Raji (cell line): ENCODE results near the gene FMN2.

ENCODE experiments used
- POLR2A ChIP-seq: IDR thresholded peaks from 2 replicates; pipeline ENCODE4 v1.6.1; 2011; ENCODE audit warnings: low read depth, low read length, control low read depth; ENCODE audit not compliant: insufficient read depth

FMN2 gene

DNA sequence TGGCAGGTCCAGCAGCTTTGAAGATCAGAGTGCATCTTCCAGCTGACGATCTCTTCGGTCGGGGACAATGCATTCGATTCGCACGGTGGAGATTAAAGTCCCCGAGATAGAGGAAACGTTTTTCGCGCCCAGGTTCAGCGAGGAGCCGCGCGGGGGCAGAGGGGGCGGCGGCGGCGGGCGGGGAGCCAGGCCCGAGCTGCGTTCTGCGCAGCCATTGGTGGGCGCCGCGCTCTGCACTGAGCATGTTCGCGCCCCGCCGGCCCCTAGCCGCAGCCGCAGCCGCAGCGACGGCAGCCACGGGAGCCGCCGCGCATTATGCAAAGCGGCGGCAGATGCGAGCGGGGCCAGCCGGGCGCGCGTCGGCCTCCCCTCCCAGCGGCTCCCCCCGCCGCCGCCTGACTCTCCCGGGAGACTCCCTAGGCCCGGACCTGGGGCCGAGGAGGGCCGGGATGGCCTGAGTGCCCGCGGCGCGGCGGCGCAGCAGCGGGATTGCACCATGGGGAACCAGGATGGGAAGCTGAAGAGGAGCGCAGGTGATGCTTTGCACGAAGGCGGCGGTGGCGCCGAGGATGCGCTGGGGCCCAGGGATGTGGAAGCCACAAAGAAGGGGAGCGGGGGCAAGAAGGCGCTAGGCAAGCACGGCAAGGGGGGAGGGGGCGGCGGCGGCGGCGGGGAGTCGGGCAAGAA lies at the start of gene FMN2:
FMN2 (plus strand) TSS at position 270 of the 687 bp plus-strand sequence; CDS start at position 497, 227 bp downstream.
- TF ChIP-seq POLR2A: no peak

DNA sequence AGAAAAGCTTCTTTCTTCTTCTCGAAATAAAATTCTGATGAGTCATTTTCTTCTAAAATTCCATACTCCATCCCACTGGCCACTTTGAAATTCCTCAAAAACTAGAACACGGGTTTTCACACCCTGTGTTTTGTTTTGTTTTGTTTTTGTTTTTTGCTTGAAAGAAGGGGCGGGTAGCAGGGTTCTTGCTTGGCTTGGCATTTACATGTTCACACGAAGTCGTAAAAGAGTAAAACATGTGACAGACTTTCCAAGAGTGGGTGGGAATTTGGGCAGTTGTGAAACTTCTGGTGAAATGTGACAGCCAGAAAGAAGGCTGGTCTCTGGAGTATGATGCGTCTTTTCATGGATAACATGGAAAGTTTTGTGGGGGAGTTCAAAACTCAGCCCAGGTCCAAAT lies 47.1 kb upstream of the FMN2 start:
- no peak for TF ChIP-seq POLR2A

DNA sequence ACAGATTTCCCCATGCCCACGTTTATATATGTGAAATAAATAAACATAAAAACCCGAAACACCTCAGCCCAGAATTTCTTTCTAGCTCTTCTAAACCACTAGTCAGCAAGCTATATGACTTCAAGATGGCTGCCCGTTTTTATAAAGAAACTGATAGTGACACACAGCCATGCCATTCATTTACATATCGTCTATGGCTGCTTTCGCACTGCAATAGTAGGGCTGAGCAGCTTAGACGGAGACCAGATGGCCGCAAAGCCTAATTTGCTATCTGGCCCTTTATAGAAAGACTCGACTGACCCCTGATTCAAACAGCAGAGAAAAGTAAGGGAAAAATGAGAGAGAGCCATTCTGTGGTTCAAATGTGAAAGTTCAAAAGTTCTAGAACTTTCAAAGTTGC lies 45.7 kb upstream of the FMN2 start:
- no peak for TF ChIP-seq POLR2A

DNA sequence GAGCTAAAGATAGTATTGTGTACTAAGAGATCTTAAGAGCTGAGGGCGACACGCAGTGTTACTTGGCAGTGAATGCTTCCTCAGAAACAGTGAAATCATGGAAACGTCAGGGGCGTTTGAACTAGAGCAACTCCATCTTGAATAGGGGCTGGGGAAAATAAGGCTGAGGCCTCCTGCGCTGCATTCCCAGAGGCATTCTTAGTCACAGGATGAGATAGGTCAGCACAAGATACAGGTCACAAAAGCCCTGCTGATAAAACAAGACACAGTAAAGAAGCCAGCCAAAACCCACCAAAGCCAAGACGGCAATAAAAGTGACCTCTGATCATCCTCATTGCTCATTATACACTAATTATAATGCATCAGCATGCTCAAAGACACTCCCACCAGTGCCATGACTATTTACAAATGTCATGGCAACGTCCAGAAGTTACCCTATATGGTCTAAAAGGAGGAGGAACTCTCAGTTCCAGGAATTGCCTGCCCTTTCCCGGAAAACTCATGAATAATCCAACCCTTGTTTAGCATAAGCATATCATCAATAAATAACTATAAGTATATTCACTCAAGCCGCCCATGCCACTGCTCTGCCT lies 37.5 kb upstream of the FMN2 start:
- TF ChIP-seq POLR2A: no peak

DNA sequence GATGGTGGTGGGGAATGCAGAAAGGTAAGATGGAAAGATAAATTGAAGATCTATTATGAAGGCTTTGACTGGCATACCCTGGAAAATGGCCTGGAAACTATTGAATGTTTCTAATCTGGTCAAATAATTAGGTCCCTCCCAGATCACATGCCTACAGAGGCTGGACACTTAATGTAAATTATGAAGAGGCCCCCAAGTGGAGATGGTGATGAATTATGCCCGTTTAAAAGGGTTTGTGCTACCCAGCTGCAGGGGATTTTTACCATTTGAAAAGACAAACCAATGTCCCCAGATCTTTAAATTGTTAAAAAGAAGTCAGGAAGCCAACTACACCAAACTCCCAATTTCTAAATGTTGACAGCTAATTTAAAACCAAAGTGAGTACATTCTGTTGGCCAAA lies 35.7 kb upstream of the FMN2 start:
- no peak for TF ChIP-seq POLR2A

DNA sequence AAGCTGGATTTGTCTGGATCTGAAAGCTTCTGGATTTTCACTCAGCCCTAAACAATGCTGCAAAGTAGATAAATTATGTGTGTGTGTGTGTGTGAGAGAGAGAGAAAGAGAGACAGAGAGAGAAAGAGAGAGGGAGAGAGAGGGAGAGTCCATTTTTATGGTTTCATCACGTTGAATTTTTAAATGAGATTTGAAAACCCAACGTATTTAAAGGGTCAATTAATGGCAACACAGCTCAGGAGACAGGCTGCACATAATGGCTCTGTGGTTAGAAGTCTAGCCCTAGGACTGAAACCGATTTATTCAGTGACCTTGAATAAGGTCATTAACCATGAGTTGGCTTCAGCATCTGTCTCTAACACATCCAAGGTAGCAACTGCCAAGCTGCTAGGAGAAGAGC lies 35.3 kb upstream of the FMN2 start:
- TF ChIP-seq POLR2A: no peak

DNA sequence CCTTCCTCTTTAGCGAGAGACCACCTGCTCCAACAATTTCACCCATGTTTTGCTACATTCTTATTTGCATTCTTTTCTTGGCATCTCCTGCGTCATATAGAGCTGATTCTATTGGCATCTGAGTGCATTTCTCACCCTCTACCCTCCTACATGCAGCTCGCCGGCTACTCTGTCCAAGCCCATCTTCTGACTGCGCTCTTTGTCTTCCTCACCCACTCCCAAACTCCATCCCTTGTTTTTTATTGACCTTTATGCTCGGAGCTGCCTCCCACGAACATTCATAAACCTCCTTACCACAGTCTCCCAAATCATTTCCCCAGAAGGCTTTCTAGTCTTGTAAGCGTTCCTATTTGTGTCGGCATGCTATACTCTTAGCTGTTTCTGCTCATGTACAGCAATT lies 33.6 kb upstream of the FMN2 start:
- TF ChIP-seq POLR2A: no peak

DNA sequence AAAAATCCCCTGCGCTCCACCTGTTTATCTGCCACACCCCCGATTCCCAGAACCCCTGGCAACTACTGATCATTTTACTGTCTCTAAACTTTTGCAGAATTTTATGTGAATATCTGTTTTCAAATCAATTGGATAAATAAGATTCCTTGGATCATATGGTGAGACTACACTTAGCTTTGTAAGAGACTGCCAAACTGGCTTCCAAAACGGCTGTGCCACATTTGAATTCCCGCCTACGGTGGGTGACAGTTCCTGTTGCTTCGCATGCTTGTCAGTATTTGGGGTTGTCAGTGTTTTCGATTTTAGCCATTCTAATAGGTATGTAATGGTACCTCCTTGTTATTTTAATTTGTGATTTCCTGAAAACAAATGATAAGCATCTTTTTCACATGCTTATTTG lies 22.7 kb upstream of the FMN2 start:
- no peak for TF ChIP-seq POLR2A

DNA sequence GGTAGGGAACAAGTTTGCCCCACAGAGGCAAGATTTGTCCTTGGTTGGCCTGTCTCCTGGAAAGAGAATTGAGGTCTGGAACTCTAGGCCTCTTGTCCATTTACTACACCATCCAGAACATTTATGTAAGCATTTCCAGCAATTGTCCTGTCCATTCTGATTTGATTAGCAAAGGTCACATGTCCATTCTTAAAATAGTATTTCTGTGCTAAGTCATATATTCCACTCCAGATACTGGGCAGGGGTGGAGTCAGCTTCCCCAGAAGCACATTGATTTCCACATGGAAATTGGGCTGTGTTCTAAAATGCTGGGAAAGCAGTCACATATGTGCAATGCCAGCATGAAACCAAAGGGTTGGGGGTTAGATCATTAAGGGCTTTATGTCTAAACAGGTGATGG lies 21.5 kb upstream of the FMN2 start:
- no peak for TF ChIP-seq POLR2A

DNA sequence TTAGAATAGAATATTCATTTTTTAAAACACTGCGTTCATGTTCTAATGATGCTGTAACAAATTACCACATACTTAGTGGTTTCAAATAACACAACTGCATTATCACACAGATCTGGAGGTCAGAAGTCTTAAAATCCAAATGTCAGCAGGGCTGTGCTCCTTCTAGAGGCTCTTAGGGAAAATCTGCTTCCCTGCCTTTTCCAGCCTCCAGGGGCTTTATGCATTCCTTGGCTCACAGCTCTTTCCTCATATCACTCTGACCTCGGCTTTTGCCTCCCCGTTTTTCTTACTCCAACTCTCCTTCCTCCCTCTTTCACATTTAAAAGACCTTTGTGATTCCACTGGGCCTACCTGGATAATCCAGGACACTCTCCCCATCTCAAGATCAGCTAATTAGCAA lies 18.6 kb upstream of the FMN2 start:
- TF ChIP-seq POLR2A: no peak

DNA sequence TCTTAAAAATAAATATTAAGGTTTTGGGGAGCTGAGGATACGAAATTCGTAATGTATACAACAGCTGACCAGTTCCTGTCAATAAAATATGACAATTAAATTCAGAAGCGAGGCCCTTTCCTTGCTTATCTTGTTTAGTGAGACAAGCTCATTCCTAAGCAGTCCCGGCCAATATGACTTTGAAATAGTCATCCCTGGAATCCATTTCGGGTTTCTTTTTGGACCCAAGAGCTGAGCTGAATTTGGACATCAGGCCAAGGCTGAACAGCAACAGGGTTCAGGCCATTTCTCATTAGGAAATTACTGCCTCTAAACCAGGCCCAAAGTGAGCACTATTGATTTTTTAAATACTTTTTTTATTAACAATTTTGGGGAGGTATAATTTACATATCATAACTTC lies 17.3 kb upstream of the FMN2 start:
- TF ChIP-seq POLR2A: no peak

DNA sequence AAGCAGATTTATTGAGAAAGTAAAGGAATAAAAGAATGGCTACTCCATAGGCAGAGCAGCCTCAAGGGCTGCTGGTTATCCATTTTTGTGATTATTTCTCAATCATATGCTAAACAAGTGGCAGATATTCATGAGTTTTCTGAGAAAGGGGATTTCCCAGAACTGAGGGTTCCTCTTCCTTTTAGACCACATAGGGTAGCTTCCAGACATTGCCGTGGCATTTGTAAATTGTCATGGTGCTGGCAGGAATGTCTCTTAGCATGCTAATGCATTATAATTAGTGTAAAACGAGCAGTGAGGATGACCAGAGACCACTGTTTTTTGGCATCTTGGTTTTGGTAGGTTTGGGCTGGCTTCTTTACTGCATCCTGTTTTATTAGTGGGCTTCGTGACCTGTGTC lies 16.8 kb upstream of the FMN2 start:
- no peak for TF ChIP-seq POLR2A

DNA sequence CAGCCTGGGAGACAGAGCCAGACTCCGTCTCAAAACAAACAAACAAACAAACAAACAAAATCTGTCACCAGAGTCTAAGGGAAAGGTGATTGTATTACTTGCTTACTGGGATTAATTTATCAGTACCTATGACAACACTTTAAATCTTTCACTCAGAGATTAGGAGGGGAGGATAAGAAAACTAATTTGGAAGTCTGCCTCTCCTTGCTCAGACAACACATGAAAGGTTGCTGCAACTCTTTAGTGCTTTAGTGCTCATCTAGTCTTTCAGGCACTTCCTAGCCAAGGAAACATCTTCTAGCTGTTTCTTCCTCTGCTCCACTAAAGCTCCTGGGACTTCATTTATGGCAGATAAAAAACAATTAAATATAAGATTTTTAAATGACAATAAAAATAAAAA lies 7.3 kb upstream of the FMN2 start:
- no peak for TF ChIP-seq POLR2A

DNA sequence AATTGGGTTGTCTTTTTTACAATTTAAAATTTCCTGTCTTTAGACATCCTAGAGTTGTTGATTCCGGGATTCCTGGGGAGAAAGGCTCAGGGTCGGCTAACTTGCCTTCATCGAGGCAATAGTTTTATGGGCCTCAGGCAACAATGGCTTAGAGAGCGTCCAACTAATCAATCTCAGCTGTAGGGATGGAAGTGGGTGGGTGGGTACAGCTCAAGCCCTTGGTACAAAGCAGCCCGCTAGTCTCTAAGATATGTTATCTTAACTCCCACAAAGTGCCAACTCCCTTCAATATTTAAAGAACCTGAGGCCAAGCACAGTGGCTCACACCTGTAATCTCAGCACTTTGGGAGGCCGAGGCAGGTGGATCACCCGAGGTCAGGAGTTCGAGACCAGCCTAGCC lies 6.9 kb upstream of the FMN2 start:
- no peak for TF ChIP-seq POLR2A

DNA sequence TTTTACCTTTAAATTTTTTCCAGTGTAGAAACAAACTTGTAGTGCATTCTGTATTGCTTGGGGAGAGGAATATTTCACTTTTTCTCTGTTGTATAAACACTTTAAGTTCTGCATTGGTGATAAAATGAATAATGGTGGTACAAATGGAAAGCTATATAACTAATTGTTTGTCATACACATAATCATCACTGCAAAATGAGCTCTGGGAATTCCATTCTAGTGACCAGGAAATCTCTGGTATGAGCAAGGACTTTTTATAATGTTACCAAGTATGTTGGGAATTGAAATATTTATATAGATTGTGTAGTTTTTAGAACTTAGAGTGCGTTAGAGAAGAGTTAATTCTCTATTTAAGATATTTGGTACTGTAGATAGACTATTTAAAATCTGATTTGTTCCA lies 5.0 kb upstream of the FMN2 start:
- TF ChIP-seq POLR2A: no peak

DNA sequence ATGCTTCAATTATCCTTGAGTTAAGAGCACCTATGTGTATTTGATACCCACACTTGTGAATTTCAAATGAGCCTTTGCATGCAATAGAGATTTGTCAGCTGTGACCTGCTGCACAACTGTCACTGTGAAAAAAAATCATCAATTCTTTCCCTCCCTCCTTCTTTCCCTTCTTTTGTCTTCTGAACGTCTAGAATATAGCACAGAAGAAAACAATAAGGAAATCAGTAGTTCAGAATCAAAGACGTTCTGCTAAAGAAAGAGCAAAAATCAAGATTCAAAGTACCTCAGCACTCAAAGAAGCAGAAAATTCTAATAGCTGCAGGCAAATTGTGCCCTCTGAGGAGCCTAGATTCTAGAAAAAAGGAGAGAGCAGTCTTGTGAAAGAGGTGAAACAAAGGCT lies 1.7 kb upstream of the FMN2 start:
- no peak for TF ChIP-seq POLR2A

DNA sequence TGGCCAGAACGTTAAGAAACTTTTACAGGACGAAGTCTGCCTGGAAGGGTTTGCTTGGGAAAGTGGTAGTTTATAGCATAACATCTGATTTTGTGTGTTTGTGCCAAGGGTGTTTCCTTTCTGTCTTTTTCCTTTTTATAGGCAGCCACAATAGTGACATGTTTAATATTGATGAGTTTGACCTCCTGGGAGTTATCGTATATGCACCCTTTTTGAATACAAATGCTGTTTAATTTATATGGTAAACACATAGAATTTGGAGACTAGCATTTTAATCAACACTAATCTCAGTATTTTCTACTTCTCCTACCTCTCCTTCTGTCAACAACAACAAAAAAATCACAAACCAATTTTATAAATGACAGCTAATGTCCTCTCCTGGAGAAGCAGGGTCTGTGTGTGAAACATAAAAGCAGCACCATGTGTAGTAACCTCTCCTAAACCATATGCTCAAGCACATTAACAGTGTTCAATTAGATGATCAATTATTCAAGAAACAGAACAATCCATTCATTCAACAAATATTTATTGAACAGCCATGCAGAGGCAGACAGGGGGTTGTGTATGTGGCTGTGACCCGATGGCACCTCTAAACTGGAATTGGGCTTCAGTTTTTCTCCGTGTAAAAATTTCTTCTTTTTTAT lies 604 bp upstream of the FMN2 start:
- no peak for TF ChIP-seq POLR2A
